Skeletal muscle cell (primary cell): ENCODE measurements around the gene MAPKAPK2.
A peak's percentile ranks its signal among the peaks of the same experiment; 100 is the strongest.
"Not testable (repeated sequence)": the region's sequence is repeated elsewhere in the genome, so short reads cannot be mapped to it uniquely, and the experiment has no call there.

ENCODE experiments used
- DNase-seq: peaks from one replicate; pipeline ENCODE4 v3.0.0-alpha.2; 2010; ENCODE audit warnings: low read depth
- H3K4me3 ChIP-seq: 2 replicates; pipeline ENCODE4 v1.5.1; 2011; ENCODE audit warnings: low read depth, mild to moderate bottlenecking, control low read depth, low read length, moderate library complexity

The MAPKAPK2 gene

GRCh38 chr1:206760590-206760989, 75.9 kb downstream of the MAPKAPK2 start:
- H3K4me3 ChIP-seq, result no peak overlapping the region
- no peak for DNase-seq

GRCh38 chr1:206761159-206761768, 76.6 kb downstream of the MAPKAPK2 start:
- no peak overlapping the region for H3K4me3 ChIP-seq
- DNase-seq, result no peak

- not testable (repeated sequence) for H3K4me3 ChIP-seq, DNase-seq
These were observed 78.1 kb downstream of the MAPKAPK2 start for GRCh38 chr1:206762741-206763364.

GRCh38 chr1:206765771-206766170, 81.1 kb downstream of the MAPKAPK2 start:
- not testable (repeated sequence) for DNase-seq, H3K4me3 ChIP-seq

GRCh38 chr1:206766251-206766856, 81.6 kb downstream of the MAPKAPK2 start:
- H3K4me3 ChIP-seq, result no peak overlapping the region

GRCh38 chr1:206768472-206769303, 84.0 kb downstream of the MAPKAPK2 start:
- DNase-seq, result no peak
- no peak overlapping the region for H3K4me3 ChIP-seq

More at GRCh38 chr1:206766251-206766856, 81.6 kb downstream of the MAPKAPK2 start:
- DNase-seq, result peak; percentile 31

- H3K4me3 ChIP-seq, result no peak overlapping the region
- no peak for DNase-seq
These were observed 84.6 kb downstream of the MAPKAPK2 start for GRCh38 chr1:206769304-206769731.

- H3K4me3 ChIP-seq, result no peak within 1 kb of the TSS
- DNase-seq, result peak; percentile 28
These were observed 86.0 kb downstream of the MAPKAPK2 start, which contains the start of gene IL19 for GRCh38 chr1:206770531-206771337. TSS of gene IL19 (plus strand) at chr1:206770773. CDS start at chr1:206836663, 65,890 bp downstream.

- DNase-seq, result no peak
- H3K4me3 ChIP-seq, result no peak overlapping the region
These were observed 86.6 kb downstream of the MAPKAPK2 start for GRCh38 chr1:206771338-206771692.

GRCh38 chr1:206772243-206772937, 87.7 kb downstream of the MAPKAPK2 start, which contains the start of gene IL10:
TSS of gene IL10 (minus strand) at chr1:206772494. CDS start at chr1:206772435, 59 bp downstream.
- DNase-seq, result no peak

GRCh38 chr1:206774093-206774492, 89.4 kb downstream of the MAPKAPK2 start:
- no peak for DNase-seq
- H3K4me3 ChIP-seq, result no peak overlapping the region

More at GRCh38 chr1:206772243-206772937, 87.7 kb downstream of the MAPKAPK2 start, which contains the start of gene IL10:
- no peak within 1 kb of the TSS for H3K4me3 ChIP-seq

GRCh38 chr1:206776229-206776628, 91.5 kb downstream of the MAPKAPK2 start:
- DNase-seq, result no peak
- H3K4me3 ChIP-seq, result no peak overlapping the region

- DNase-seq, result no peak
These were observed 93.3 kb downstream of the MAPKAPK2 start for GRCh38 chr1:206778031-206778430.

GRCh38 chr1:206778911-206779310, 94.2 kb downstream of the MAPKAPK2 start:
- DNase-seq, H3K4me3 ChIP-seq: not testable (repeated sequence)

More at GRCh38 chr1:206778031-206778430, 93.3 kb downstream of the MAPKAPK2 start:
- H3K4me3 ChIP-seq, result no peak overlapping the region

GRCh38 chr1:206779638-206780037, 94.9 kb downstream of the MAPKAPK2 start:
- H3K4me3 ChIP-seq, result no peak overlapping the region
- DNase-seq, result no peak

- no peak for DNase-seq
- no peak overlapping the region for H3K4me3 ChIP-seq
These were observed 97.7 kb downstream of the MAPKAPK2 start for GRCh38 chr1:206782448-206782847.

GRCh38 chr1:206783506-206783905, 98.8 kb downstream of the MAPKAPK2 start:
- no peak for DNase-seq
- H3K4me3 ChIP-seq, result no peak overlapping the region
